K562 (cell line): ENCODE results near the gene BCL2L15. TPM values are rescaled to one million over a fixed set of nuclear protein-coding genes. Genes with fewer than 3 reads are reported as not detected.

Source experiments
- CSDE1 ChIP-seq, 2 experiments: fragments of 450-650 bp; IDR thresholded peaks; 2 replicates each; pipeline ENCODE4 v1.6.1; 2016; ENCODE audit warnings: mild to moderate bottlenecking in 1 of 2
- ETV5 ChIP-seq: sonication (generic); formaldehyde crosslinking; IDR thresholded peaks from 2 replicates; pipeline ENCODE4 v1.4.0; 2020; ENCODE audit warnings: low read depth, mild to moderate bottlenecking, missing genetic modification reagents
- GABPB2 ChIP-seq: fragments of 250-450 bp; sonication (Bioruptor Pico); conservative IDR thresholded peaks from 2 replicates; pipeline ENCODE4 v1.5.1; 2021; ENCODE audit warnings: mild to moderate bottlenecking
- NCOR1 ChIP-seq: fragments of 450-650 bp; IDR thresholded peaks from 2 replicates; pipeline ENCODE4 v1.6.1; 2016; ENCODE audit warnings: mild to moderate bottlenecking, moderate library complexity
- PTTG1 ChIP-seq: fragments of 450-650 bp; IDR thresholded peaks from 2 replicates; pipeline ENCODE4 v1.6.1; 2016; ENCODE audit warnings: low read depth, mild to moderate bottlenecking, missing genetic modification characterization, missing compliant biosample characterization
- RFX1 ChIP-seq: fragments of 450-650 bp; IDR thresholded peaks from 2 replicates; pipeline ENCODE4 v1.6.1; 2016; ENCODE audit warnings: mild to moderate bottlenecking, moderate library complexity
- ZNF75A ChIP-seq: fragments of 450-650 bp; formaldehyde crosslinking; IDR thresholded peaks from 2 replicates; pipeline ENCODE4 v1.4.0; 2020; ENCODE audit warnings: mild to moderate bottlenecking
- polyA plus RNA-seq, 8 experiments: library from polyadenylated mRNA; depleted of rRNA in 4 of 8; stranded (reverse) in 5 of 8; unstranded in 3 of 8; fragments of >200 nt; fragmentation: Nextera tagmentation in 2 of 8; fragmentation: Illumina TruSeq in 1 of 8; extraction: Ambion mirVana in 2 of 8; extraction: Trizol in 1 of 8; gene quantifications; 2 replicates each; pipeline versions ENCODE4 v1.2.1 to v1.2.3, GENCODE V29; 2011 to 2014; ENCODE audit warnings: inconsistent platforms in 1 of 8, missing spikeins in 1 of 8
- total RNA-seq, 7 experiments: library from RNA; depleted of rRNA in 6 of 7; stranded (reverse); fragments of >200 nt in 6 of 7; fragmentation: Illumina TruSeq in 2 of 7; extraction: Trizol in 2 of 7; gene quantifications; 2 replicates each; pipeline versions ENCODE4 v1.2.1 to v1.2.3, GENCODE V29; 2011 to 2021; ENCODE audit warnings: low replicate concordance in 1 of 7
- TF ChIP-seq, protein P1 (sequence below), 2 experiments: fragments of 450-650 bp; formaldehyde crosslinking in 1 of 2; IDR thresholded peaks; 2 replicates each; pipeline versions ENCODE4 v1.4.0 to v1.6.1; 2014 to 2020; ENCODE audit warnings: mild to moderate bottlenecking in 2 of 2, borderline replicate concordance in 1 of 2, low read depth in 1 of 2
- TF ChIP-seq, protein P2 (sequence below): fragments of 450-650 bp; conservative IDR thresholded peaks from 2 replicates; pipeline ENCODE4 v1.6.1; 2016; ENCODE audit warnings: missing genetic modification characterization, low read depth, mild to moderate bottlenecking, missing compliant biosample characterization, moderate library complexity
- TF ChIP-seq, protein P3 (sequence below): fragments of 250-450 bp; sonication (Bioruptor Pico); IDR thresholded peaks from 2 replicates; pipeline ENCODE4 v1.5.1; 2021; ENCODE audit warnings: mild to moderate bottlenecking
- TF ChIP-seq, protein P4 (sequence below): fragments of 450-650 bp; IDR thresholded peaks from 2 replicates; pipeline ENCODE4 v1.7.1; 2018; ENCODE audit warnings: mild to moderate bottlenecking, low read depth; ENCODE audit not compliant: partially characterized antibody
- TF ChIP-seq, protein P5 (sequence below): fragments of 250-450 bp; sonication (Bioruptor Pico); IDR thresholded peaks from 2 replicates; pipeline ENCODE4 v1.5.0; 2020; ENCODE audit warnings: mild to moderate bottlenecking, borderline replicate concordance

BCL2L15 gene
- total and polyA plus RNA-seq, 9 of the 15 experiments (the other 6 are each of a cell fraction or from before 2014, with no cell fraction given) = 0.06 to 0.42 (median 0.28) TPM; not detected in 1

DNA sequence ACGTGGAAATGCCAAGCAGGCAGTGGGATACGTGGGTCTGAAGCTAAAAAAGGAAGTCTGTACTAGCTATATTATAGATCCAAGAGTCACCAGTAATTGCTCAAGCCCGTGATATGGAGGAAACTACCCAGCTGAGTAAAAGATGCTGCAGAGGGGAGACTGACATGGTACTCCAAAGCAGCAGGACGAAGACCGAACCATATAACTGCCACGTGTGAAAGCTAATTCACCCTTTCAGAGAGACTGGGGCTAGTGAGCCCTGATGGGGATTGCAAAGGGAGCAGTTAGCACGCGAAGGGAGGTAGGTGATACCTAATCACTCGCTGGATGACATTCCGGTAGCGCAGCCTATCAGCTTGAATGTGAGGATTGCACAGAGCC is 16.9 kb upstream of the BCL2L15 start (continued):
- TF ChIP-seq, protein P1, sequence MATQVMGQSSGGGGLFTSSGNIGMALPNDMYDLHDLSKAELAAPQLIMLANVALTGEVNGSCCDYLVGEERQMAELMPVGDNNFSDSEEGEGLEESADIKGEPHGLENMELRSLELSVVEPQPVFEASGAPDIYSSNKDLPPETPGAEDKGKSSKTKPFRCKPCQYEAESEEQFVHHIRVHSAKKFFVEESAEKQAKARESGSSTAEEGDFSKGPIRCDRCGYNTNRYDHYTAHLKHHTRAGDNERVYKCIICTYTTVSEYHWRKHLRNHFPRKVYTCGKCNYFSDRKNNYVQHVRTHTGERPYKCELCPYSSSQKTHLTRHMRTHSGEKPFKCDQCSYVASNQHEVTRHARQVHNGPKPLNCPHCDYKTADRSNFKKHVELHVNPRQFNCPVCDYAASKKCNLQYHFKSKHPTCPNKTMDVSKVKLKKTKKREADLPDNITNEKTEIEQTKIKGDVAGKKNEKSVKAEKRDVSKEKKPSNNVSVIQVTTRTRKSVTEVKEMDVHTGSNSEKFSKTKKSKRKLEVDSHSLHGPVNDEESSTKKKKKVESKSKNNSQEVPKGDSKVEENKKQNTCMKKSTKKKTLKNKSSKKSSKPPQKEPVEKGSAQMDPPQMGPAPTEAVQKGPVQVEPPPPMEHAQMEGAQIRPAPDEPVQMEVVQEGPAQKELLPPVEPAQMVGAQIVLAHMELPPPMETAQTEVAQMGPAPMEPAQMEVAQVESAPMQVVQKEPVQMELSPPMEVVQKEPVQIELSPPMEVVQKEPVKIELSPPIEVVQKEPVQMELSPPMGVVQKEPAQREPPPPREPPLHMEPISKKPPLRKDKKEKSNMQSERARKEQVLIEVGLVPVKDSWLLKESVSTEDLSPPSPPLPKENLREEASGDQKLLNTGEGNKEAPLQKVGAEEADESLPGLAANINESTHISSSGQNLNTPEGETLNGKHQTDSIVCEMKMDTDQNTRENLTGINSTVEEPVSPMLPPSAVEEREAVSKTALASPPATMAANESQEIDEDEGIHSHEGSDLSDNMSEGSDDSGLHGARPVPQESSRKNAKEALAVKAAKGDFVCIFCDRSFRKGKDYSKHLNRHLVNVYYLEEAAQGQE (IDR thresholded peaks at IDR 0.05; ENCODE audit: borderline replicate concordance) = no peak
- TF ChIP-seq, protein P1 (CRISPR knock-in tag; IDR thresholded peaks at IDR 0.05; ENCODE audit: low read depth) = 0 out of 2 replicates have a peak, but pooled peaks have one; percentile 78
- TF ChIP-seq, protein P2, sequence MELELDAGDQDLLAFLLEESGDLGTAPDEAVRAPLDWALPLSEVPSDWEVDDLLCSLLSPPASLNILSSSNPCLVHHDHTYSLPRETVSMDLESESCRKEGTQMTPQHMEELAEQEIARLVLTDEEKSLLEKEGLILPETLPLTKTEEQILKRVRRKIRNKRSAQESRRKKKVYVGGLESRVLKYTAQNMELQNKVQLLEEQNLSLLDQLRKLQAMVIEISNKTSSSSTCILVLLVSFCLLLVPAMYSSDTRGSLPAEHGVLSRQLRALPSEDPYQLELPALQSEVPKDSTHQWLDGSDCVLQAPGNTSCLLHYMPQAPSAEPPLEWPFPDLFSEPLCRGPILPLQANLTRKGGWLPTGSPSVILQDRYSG (tag) = no peak
- TF ChIP-seq RFX1 (no peak), PTTG1 (tag) (no peak), NCOR1 (no peak), ETV5 (CRISPR knock-in tag) (0 out of 2 replicates have a peak, but pooled peaks have one; percentile 36), GABPB2 (no peak), ZNF75A (CRISPR knock-in tag) (0 out of 2 replicates have a peak, but pooled peaks have one; percentile 17), CSDE1 (IDR thresholded peaks at IDR 0.05) (no peak)
- TF ChIP-seq, protein P3, sequence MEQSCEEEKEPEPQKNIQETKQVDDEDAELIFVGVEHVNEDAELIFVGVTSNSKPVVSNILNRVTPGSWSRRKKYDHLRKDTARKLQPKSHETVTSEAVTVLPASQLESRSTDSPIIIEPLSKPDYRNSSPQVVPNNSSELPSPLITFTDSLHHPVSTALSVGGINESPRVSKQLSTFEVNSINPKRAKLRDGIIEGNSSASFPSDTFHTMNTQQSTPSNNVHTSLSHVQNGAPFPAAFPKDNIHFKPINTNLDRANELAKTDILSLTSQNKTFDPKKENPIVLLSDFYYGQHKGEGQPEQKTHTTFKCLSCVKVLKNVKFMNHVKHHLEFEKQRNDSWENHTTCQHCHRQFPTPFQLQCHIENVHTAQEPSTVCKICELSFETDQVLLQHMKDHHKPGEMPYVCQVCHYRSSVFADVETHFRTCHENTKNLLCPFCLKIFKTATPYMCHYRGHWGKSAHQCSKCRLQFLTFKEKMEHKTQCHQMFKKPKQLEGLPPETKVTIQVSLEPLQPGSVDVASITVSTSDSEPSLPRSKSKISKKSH (CRISPR knock-in tag) = no peak
- TF ChIP-seq, protein P4, sequence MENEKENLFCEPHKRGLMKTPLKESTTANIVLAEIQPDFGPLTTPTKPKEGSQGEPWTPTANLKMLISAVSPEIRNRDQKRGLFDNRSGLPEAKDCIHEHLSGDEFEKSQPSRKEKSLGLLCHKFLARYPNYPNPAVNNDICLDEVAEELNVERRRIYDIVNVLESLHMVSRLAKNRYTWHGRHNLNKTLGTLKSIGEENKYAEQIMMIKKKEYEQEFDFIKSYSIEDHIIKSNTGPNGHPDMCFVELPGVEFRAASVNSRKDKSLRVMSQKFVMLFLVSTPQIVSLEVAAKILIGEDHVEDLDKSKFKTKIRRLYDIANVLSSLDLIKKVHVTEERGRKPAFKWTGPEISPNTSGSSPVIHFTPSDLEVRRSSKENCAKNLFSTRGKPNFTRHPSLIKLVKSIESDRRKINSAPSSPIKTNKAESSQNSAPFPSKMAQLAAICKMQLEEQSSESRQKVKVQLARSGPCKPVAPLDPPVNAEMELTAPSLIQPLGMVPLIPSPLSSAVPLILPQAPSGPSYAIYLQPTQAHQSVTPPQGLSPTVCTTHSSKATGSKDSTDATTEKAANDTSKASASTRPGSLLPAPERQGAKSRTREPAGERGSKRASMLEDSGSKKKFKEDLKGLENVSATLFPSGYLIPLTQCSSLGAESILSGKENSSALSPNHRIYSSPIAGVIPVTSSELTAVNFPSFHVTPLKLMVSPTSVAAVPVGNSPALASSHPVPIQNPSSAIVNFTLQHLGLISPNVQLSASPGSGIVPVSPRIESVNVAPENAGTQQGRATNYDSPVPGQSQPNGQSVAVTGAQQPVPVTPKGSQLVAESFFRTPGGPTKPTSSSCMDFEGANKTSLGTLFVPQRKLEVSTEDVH = no peak
- TF ChIP-seq, protein P5, sequence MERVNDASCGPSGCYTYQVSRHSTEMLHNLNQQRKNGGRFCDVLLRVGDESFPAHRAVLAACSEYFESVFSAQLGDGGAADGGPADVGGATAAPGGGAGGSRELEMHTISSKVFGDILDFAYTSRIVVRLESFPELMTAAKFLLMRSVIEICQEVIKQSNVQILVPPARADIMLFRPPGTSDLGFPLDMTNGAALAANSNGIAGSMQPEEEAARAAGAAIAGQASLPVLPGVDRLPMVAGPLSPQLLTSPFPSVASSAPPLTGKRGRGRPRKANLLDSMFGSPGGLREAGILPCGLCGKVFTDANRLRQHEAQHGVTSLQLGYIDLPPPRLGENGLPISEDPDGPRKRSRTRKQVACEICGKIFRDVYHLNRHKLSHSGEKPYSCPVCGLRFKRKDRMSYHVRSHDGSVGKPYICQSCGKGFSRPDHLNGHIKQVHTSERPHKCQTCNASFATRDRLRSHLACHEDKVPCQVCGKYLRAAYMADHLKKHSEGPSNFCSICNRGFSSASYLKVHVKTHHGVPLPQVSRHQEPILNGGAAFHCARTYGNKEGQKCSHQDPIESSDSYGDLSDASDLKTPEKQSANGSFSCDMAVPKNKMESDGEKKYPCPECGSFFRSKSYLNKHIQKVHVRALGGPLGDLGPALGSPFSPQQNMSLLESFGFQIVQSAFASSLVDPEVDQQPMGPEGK (CRISPR knock-in tag) = no peak
